Activated CD4-positive, alpha-beta T cell treated with anti-CD3 and anti-CD28 coated beads, Interleukin-2, Interleukin-6, amounts not matched to agents 100 ng/mL and 50 ng/mL, durations not matched to agents 16 hours and 8 hours (primary cell): ENCODE measurements around the gene NAP1L3.

ENCODE experiments used
- DNase-seq: peaks from one replicate; pipeline ENCODE4 v3.0.0-alpha.2; 2020

NAP1L3 gene

GRCh38 chrX:93673056-93673868 is at the start of gene NAP1L3:
TSS of gene NAP1L3 (minus strand) at chrX:93673578. CDS start at chrX:93673304, 274 bp downstream.
- DNase-seq, result peak; percentile 77

GRCh38 chrX:93711076-93711475 is 37.7 kb upstream of the NAP1L3 start:
- no peak for DNase-seq

GRCh38 chrX:93703701-93704100 is 30.3 kb upstream of the NAP1L3 start:
- DNase-seq, result no peak

GRCh38 chrX:93695981-93696380 is 22.6 kb upstream of the NAP1L3 start:
- no peak for DNase-seq

GRCh38 chrX:93673869-93674271 is 492 bp upstream of the NAP1L3 start, which contains the start of gene FAM133A:
TSS of gene FAM133A (plus strand) at chrX:93674206. CDS start at chrX:93709420, 35,214 bp downstream.
- no peak for DNase-seq

GRCh38 chrX:93660575-93660974 is 12.8 kb downstream of the NAP1L3 start:
- no peak for DNase-seq

GRCh38 chrX:93649381-93649780 is 24.0 kb downstream of the NAP1L3 start:
- DNase-seq, result no peak

GRCh38 chrX:93637591-93637990 is 35.8 kb downstream of the NAP1L3 start:
- DNase-seq, result no peak
